Transverse colon (tissue), 4 donors: ENCODE measurements around the gene ZC3H4. TPM values are rescaled to one million over a fixed set of nuclear protein-coding genes. Genes with fewer than 3 reads are reported as not detected.
A peak's percentile ranks its signal among the peaks of the same experiment; 100 is the strongest.
"Not testable (repeated sequence)": the region's sequence is repeated elsewhere in the genome, so short reads cannot be mapped to it uniquely, and the experiment has no call there.

Experiments used
- DNase-seq: peaks from one replicate; pipeline ENCODE4 v3.0.0-alpha.2; 2019
- H3K27ac ChIP-seq, 4 donors: fragments of 200-600 bp; sonication (generic); 2 replicates each; pipeline ENCODE4 v1.5.1; 2016 to 2018; ENCODE audit warnings: inconsistent platforms in 4 of 4
- H3K27me3 ChIP-seq: fragments of 200-600 bp; sonication (generic); 2 replicates; pipeline ENCODE4 v1.5.1; 2017; ENCODE audit warnings: inconsistent platforms
- H3K36me3 ChIP-seq, 4 donors: fragments of 200-600 bp; sonication (generic); 2 replicates each; pipeline ENCODE4 v1.5.1; 2017 to 2019; ENCODE audit warnings: inconsistent platforms in 4 of 4
- H3K4me1 ChIP-seq, 4 donors: fragments of 200-600 bp; sonication (generic); 2 replicates each; pipeline ENCODE4 v1.5.1; 2017 to 2020; ENCODE audit warnings: inconsistent platforms in 4 of 4
- H3K4me3 ChIP-seq, 4 donors: fragments of 200-600 bp; sonication (generic); 1 replicate in 1 of 4; 2 replicates in 3 of 4; pipeline versions ENCODE4 v1.5.1 to v1.6.1; 2017 to 2019; ENCODE audit warnings: inconsistent platforms in 4 of 4
- H3K9me3 ChIP-seq, 2 donors: fragments of 200-600 bp; sonication (generic); 2 replicates each; pipeline ENCODE4 v1.5.1; 2017 to 2019; ENCODE audit warnings: inconsistent platforms in 2 of 2
- CTCF ChIP-seq, 5 experiments: fragments of 200-600 bp in 3 of 5; fragments of 450-650 bp in 2 of 5; sonication (generic) in 3 of 5; IDR thresholded peaks; 1 replicate in 2 of 5; 2 replicates in 3 of 5; pipeline ENCODE4 v1.5.1; 2016 to 2017; ENCODE audit warnings: antibody characterized with exemption in 5 of 5, inconsistent platforms in 3 of 5, mild to moderate bottlenecking in 2 of 5, moderate library complexity in 1 of 5
- EP300 ChIP-seq: sonication (generic); formaldehyde crosslinking; IDR thresholded peaks from one replicate; pipeline ENCODE4 v1.6.1; 2017; ENCODE audit warnings: antibody characterized with exemption, low read depth
- POLR2A ChIP-seq: fragments of 450-650 bp; IDR thresholded peaks from one replicate; pipeline ENCODE4 v1.6.1; 2016; ENCODE audit warnings: antibody characterized with exemption, mild to moderate bottlenecking, moderate library complexity
- POLR2AphosphoS5 ChIP-seq, 3 donors: sonication (generic); formaldehyde crosslinking; IDR thresholded peaks; one replicate each; pipeline ENCODE4 v1.6.1; 2016; ENCODE audit warnings: antibody characterized with exemption in 3 of 3
- WGBS, 2 donors: methylation state at CpG; one replicate each; pipeline ENCODE4 v1.1.5; 2018; ENCODE audit warnings: low coverage in 1 of 2; 5-methylcytosine and 5-hydroxymethylcytosine counted together
- in situ Hi-C, 4 donors: fragments of 200-750 bp; cut with MboI; loops; one replicate each; pipeline versions ENCODE4 v1.15.0 to v1.15.1; 2017; ENCODE audit warnings: low sequenced_read_pairs in 3 of 4, low pct_ligation_motif_present in 1 of 4, low pct_unique_long_range_greater_than_20kb in 1 of 4
- intact Hi-C: fragments of 100-400 bp; cut with DNase I; formaldehyde crosslinking; loops from one replicate; pipeline ENCODE4 v1.15.1; 2023; ENCODE audit warnings: low total_unique reads
- total RNA-seq, 4 donors: library from RNA; depleted of rRNA; stranded (reverse); fragments of >200 nt; gene quantifications; one replicate each; pipeline ENCODE4 v1.1.0, GENCODE V29; 2016

ZC3H4 gene
- total RNA-seq, 4 donors from 2014 or later: 25.4 to 32.2 (median 28.0) TPM

DNA sequence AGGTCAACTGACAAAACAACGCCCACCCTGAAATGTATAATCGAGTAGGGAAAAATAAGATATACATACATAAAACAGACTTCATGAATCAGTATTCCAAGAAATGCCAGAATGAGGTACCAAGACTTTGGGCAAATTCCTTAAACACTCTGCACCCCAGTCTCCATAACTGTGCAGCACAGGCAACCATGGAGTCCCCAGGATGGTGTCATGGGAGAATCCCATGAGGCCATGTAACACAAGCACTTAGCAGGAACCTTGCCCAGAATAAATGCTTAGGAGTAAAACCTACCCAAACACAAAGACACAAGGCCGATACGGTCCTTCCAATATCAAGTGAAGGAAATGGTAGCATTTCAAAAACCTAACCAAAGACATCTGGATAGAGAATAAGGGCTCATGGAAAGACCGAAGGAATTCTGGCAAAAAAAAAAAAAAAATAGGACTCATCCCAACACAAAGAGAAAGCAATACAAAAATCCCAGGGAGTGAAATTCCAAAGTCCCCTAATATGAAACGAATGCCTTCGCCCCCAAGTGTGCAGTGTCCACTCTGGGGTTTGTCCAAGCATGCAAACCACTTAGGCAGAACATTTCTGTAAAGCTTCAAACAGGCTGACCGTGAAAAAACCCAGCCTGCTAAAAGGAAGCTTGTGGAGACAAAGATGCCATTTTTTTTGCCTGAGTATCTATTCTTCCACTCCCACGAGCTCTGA is 11.1 kb downstream of the ZC3H4 start:
- Histone ChIP-seq H3K36me3 (peaks cover 0 to 3% (median 0%) of the 10 kb centered on the region in 4 donors), H3K27ac (peak overlapping the region in 1 of 4 donors; percentile 9), H3K4me3 (no peak overlapping the region), H3K27me3 (no peaks in the 10 kb centered on the region), H3K4me1 (peaks cover 27 to 50% (median 35%) of the 10 kb centered on the region in 4 donors), H3K9me3 (no peaks in the 10 kb centered on the region)
- no peak for DNase-seq
- in situ Hi-C loops: no loop called here
- TF ChIP-seq CTCF (IDR thresholded peaks at IDR 0.05): no peak
- no peak for TF ChIP-seq POLR2AphosphoS5 (IDR thresholded peaks at IDR 0.05)
- no peak for TF ChIP-seq POLR2A
- TF ChIP-seq EP300: no peak
- intact Hi-C loops: loop anchor here (10.0 kb wide), 1 partner anchor 268 kb away; no protein-coding TSS in a partner anchor
- 65 to 71% methylated on average over 4 to 9 of the region's 9 CpGs for WGBS, 2 donors

GRCh38 chr19:47101116-47101515 is 12.5 kb downstream of the ZC3H4 start:
- H3K27ac ChIP-seq, in situ Hi-C loops, H3K27me3 ChIP-seq, H3K4me3 ChIP-seq, H3K9me3 ChIP-seq, H3K36me3 ChIP-seq, DNase-seq: not testable (repeated sequence)
- H3K4me1 ChIP-seq: peaks cover 25 to 49% (median 35%) of the 10 kb centered on the region in 4 donors
- WGBS, 2 donors: 96% methylated on average over 4 of the region's 4 CpGs; no CpG with 5 or more reads in 1 of the 2 donors
- intact Hi-C loops: loop anchor here (10.0 kb wide), 1 partner anchor 266 kb away; no protein-coding TSS in a partner anchor

DNA sequence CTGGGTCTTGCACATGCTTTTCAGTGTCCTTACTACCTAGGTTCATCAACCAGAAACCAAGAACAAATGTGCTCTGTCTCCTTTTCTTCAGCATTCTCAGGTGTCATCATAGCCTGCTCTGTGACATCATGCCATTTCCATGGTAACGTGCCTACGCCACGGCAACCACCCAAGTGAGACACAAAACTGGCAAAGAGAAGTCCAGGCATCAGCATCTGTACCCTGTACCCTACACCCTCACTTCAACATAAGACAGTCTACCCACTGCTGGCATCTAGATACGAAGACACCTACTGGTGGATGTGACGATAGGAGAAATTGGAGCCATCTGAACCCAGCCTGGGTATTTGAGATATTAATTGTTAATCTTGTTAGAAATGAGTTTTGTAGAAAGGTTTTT is 13.3 kb downstream of the ZC3H4 start:
- no peak for DNase-seq
- Histone ChIP-seq H3K9me3 (no peaks in the 10 kb centered on the region), H3K4me1 (peaks cover 27 to 51% (median 40%) of the 10 kb centered on the region in 4 donors), H3K27me3 (no peaks in the 10 kb centered on the region), H3K36me3 (peaks cover 0 to 3% (median 0%) of the 10 kb centered on the region in 4 donors), H3K27ac (no peak overlapping the region), H3K4me3 (no peak overlapping the region)
- intact Hi-C loops (loop anchor here (10.0 kb wide), 1 partner anchor 265 kb away; no protein-coding TSS in a partner anchor), in situ Hi-C loops (no loop called here)
- 98% methylated on average over 5 of the region's 5 CpGs; no CpG with 5 or more reads in 1 of the 2 donors for whole genome bisulfite sequencing, 2 donors
- no peak for TF ChIP-seq CTCF (IDR thresholded peaks at IDR 0.05)
- no peak for TF ChIP-seq POLR2AphosphoS5 (IDR thresholded peaks at IDR 0.05)
- TF ChIP-seq EP300: no peak

GRCh38 chr19:47099576-47100050 is 14.0 kb downstream of the ZC3H4 start:
- intact Hi-C loops: loop anchor here (10.0 kb wide), 1 partner anchor 265 kb away; no protein-coding TSS in a partner anchor
- WGBS, 2 donors: 95 to 98% methylated on average over 6 of the region's 6 CpGs
- DNase-seq: no peak
- Histone ChIP-seq H3K9me3 (no peaks in the 10 kb centered on the region), H3K27me3 (no peaks in the 10 kb centered on the region), H3K27ac (peak overlapping the region in 1 of 4 donors; percentile 88), H3K4me3 (no peak overlapping the region), H3K4me1 (peaks cover 34 to 57% (median 47%) of the 10 kb centered on the region in 4 donors), H3K36me3 (peaks cover 0 to 3% (median 0%) of the 10 kb centered on the region in 4 donors)
- in situ Hi-C loops: no loop called here
- TF ChIP-seq POLR2A: no peak
- no peak for TF ChIP-seq CTCF (IDR thresholded peaks at IDR 0.05)
- TF ChIP-seq POLR2AphosphoS5 (IDR thresholded peaks at IDR 0.05): no peak
- TF ChIP-seq EP300: no peak
